Measurements from ENCODE around the gene PHKA2.

Gene PHKA2

DNA sequence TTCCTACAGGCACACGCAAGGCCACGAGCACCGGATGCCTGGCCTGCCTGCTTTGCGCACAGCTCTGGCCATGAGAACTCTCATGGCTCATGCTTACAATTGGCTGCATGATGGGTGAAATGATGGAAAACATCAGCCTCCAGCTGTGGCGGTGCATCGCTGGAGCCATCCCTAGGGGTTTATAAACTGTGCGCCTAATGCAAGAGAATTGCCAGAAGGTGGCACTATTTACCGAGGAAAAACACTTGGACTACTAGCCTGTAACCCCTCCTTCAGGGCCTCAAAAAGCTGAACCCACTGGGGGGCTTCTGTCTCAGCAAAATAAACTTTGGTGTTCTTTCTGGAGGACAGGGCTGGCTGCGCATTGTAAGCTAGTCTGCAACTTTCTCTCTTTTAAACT is 51.9 kb downstream of the PHKA2 start:
- DNase-seq (ENCODE audit: low read depth in 2 of 2) = no peak

DNA sequence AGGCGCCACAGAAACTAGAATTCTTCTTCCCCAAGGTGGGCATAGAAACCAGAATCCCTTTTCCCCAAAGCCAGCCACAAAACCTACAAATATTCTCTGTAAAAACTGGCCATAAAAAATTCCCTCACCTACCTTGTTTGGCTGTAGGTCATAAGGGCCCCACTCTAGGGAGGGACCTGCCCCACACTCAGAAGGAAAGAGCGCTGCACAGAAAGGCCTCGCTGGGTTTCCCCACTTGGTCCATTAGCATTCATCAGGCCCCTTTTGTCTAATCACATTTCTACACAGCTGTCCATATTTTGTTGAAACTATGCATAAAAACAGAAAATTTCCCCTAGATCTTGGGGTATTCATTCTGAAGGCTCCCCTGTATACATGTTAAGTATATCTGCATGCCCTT is 54.1 kb downstream of the PHKA2 start:
- DNase-seq (ENCODE audit: low read depth in 2 of 2) = no peak

DNA sequence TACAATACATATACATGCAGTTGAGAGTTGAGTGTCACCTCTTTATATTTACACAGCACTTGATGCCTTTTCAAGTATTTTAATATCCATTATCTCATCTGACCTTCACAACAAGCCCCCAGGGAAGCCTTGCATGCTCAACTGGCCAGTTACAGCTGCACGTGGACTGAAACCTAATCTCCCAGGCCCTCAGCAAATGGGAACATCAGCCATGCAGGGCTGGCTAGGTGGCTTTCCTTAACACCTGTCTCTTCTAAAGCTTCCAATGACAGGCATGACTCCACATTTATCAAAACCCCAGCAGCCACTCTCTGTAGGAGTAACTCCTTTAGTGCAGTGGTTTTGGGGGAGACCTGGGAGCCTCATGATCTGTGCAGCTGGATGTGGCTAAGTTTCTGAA is 56.4 kb downstream of the PHKA2 start:
- no peak for DNase-seq (ENCODE audit: low read depth in 2 of 2)

DNA sequence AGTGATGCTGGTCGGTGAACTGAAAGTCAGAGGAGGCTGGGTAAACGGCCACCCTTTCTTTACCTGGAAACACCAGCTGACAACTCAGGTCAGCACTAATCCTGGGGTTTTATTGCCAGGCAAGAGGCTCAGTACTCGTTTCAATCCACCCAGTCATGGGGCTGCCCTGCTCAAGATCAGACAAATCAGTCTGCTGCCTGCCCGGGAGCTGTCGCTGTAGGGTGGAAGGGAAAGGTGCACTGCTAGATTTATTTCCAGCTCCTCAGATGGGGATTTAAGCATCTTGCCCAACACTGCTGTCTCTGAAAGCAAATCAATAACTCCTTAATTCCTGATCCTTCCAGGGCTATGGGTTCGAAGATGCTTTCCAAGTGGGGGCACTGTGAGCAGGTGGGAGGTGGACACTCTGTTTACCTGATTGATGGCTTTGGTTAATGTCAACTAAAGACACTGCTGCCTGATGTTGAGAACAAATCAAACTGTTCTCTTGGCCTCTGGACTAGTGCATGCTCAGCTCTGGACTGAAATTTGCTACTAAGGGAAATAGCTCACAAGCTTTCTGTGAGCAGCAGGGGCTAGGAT is 59.3 kb downstream of the PHKA2 start:
- no peak for DNase-seq (ENCODE audit: low read depth in 2 of 2)

DNA sequence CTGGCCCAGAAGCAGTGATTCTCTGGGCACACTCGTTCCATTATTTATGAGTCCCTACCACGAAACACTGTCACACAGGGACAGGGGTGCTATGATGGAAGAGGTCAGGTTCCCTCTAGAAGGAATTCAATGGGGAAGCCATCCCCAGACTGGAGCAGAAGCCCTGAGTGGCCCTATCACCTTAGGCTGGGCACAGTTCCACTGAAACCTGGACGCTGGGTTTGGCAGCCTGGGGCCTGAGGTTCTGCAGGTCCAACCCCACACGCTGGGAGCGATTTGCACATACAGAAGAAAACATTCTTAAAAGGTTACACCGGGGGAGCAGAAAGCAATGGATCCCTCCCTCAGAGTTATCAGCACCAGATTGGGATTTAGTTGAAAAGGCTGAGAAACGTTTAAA is 63.3 kb downstream of the PHKA2 start:
- no peak for DNase-seq (ENCODE audit: low read depth in 2 of 2)

DNA sequence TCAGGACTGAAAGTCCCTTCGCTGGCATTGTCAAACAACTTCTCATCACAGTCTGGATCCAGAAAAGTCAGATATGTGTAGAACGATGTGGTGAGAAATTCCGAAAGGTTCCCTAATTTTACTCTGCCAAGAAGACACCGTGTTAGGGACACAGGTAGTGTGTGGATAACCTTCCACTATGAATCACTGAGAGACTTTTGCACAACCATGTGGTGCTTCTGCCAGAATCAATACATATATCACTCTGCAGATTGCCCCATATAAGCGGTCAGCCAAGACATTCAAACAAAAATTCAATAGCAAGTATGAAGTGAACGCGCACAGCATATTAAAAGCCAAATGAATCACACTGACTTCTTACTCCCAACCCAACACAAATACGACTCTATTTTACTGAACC is 63.8 kb downstream of the PHKA2 start:
- DNase-seq (ENCODE audit: low read depth in 2 of 2) = no peak

DNA sequence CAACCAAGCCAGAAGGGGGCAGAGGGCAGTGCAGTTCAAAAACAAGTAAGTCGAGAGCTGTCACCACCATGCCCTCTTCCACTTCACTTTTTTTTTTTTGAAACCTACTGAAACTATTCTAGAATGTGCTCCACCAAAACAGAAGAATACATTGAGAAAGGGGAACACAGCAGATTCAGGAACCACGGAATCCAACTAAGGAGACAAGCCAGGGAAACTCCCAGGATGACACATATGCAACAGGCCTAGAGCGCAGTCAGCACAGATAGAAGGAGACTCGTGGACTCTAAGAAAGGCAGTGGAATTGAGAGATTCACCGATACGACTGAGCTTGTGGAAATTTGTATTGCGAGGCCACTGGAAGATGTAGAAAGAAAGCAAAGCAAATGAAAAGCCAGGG is 66.1 kb downstream of the PHKA2 start:
- DNase-seq (ENCODE audit: low read depth in 2 of 2) = no peak

DNA sequence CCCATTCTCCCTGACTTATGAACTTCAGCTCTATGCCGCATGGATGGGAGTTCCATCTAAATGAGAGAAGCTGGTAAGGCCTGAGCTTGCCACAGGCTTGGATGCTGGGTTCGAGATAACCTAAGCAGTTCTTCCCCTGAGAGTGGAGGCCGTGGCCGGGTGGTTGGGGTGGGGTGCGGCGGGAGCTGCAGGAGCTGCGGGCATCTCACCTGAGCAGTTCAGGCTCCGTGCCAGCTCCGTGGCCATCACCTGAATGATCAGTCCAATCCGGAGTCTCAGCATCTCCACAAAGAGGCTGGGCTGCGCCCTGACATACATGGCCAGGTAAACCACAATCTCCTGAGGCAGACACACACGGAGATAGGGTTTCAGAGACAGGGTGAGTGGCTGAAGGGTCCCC is 77.6 kb downstream of the PHKA2 start:
- no peak for DNase-seq (ENCODE audit: low read depth in 2 of 2)

DNA sequence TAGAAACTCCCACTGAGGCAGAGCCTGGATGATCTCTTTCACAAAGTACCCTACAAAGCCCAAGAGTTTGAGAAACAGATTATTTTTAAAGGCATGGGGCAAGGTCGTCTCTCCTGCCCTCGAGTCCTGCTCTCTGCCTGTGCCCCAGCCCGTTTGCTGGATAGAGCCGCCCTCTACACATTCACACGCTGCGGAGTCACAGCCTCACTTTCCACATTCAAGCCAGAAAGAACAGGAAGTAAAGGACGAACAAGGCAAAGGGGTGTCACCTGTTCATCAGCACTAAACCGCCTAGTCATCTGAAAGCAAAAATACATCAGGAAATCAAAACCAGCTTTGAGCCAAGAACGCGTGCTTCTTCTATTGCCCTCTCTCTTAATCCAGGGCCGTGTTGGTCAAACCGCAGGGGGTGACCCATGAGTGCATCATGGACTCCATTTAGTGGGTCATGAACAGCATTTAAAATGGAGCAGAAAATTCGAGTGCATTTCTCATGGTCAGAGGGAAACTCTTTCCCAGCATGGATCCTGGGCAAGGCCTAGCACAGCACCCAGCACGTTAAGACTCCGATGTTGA is 83.4 kb downstream of the PHKA2 start:
- DNase-seq (ENCODE audit: low read depth in 2 of 2) = no peak

DNA sequence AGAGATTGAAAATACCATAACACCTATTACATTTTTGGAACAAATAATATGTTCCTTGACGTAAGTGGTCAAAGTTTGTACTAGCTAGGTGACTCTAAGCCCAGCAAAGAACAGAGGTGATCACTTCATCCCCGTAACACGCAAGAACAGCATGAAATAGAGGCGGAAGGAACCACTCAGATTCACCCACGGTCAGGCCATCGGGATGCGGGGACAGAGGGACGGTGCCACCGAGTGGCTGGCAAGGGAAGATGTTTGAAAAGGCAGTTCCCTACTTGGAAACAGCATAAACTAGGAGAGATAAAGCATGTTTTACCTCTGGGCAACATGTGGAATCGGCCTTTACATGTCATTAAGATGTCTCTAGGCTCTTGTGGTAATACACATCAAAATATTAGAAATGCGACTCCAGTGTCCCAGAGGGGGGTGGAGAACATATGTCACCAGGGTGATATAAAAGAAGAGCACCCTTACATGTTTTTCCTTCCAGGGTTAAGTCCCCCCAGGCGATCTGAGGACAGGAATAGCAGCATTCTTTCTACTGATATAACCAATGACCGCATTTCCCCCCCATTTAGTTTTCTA is 84.0 kb downstream of the PHKA2 start:
- DNase-seq (ENCODE audit: low read depth in 2 of 2) = no peak

DNA sequence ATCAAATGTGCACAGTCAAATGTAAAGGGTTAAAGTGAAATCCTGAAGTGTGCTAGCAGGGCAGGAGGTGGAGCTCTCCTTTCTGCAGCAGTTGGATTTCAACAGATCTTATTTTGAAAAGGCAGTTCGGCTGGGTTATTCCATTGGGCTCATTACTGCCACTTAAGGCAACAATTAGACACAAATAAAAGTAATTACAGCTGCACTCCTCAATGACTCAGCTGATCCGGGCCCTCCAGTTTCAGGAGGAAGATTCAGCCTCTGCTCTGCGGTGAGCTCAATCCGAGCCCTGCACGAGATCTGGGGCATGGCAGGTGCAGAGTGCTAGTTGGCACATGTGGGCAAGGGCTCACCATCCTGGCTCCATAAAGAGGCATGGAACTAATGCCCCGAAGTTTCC is 85.4 kb downstream of the PHKA2 start:
- no peak for DNase-seq (ENCODE audit: low read depth in 2 of 2)

DNA sequence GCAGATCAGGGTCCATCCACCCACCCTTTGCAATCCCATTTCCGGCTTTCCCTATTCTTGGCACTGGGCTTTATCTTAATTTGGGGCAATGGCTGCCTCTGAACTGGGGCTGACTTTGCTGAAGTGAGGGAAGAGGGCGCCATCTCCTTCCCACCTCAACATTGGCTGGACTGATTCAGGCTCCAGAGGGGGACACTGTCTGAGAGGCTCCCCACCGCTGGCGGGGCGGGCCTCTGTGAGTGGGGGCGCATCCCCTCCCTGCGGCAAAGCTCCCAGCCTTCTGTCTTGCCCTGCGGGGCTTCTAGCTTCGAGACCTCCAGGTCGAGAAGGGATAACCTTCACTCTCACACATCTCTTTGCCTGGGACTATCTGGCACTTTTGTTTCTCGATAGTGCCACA is 85.8 kb downstream of the PHKA2 start:
- DNase-seq (ENCODE audit: low read depth in 2 of 2) = no peak

DNA sequence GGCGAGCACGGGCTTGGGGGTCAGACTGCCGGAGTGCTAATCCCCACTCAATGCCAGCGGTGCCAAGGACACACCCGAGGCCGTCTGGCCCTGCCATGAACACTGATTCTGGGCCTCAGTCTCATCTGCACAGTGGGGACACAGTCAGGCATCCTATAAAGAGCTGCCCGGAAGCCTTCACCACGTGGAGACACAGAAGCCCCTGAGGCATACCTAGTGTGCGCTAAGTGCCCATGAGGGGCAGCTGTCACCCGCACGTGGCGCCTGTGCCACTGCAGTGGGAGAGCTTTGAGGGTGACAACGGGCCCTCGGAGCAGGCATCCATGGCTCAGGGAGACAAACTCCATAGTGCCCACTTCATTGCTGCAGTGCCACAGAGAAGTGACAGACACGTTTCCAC is 86.3 kb downstream of the PHKA2 start:
- DNase-seq (ENCODE audit: low read depth in 2 of 2) = no peak

DNA sequence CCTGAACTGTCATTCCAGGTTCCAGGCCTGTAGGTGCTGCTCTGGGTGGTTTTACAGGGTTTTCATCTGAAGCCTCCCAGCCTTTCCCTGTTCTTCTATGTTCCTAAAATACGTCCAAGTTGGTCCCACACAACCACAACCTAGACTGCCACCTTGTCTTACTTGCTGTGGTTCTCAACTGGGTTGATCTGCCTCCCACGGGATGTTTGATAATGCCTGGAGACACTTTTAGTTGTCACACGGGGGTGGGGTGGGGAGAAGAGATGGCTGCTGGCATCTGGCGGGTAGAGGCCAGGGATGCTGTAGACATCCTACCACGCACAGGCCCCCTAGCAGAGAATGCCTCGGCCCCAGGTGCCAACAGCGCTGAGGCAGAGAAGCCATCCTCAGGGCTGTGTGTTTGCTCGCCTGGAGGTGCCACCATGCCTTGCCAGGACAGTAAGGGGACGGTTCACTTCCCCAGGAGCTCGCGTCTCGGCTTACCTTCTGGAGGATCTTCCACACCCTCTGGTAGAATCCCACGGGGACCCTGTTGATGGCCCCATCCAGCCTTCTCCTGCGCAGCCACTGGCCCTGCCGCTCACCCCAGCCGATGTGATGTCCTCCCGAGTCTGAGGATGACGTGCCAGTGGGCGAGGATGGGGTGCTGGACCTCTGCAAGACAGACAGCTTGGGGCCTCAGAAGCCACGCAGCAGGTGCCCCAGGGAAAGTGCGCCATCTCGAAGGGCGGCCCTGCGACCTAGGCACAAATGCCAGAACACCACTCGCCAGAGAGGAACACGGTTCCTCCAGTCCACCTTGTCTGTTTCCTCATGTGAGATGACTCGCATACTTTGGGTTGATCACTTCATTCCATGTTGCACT is 87.0 kb downstream of the PHKA2 start:
- DNase-seq (ENCODE audit: low read depth in 2 of 2) = no peak

DNA sequence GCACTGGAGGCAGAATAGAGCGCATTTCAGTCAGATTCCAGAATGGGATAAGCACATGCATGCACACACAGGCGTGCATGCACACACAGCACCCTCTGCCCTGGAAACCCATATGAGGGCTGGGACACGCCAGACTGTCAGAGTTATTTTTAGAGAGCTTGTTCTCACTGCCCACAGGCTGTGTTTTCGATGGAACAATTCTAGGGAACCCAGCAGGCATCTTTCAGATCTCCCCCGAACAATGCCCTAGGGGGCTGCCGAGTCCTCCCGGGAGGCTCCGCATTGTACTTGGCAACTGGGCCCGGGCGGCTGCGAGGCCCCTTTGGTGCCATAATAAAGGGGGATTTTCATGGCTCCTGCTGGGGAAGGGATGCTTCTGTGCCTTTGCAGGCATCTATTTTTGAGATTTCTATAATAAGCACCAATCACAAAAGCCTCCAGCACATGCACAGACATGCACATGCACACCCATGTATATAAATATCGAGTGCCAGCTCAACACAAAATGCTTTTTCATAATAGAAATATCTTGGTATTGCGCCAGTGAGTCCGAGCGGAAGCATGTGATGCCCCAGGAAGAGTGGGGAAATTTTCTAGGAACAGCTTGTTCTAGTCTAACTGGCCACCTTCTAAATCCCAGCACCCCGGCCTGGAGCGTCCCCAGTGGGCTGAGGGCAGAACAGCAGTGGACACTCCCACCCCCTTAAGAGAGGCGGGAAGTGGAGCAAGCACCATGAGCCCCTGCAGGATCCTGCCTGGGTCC is 88.5 kb downstream of the PHKA2 start:
- no peak for DNase-seq (ENCODE audit: low read depth in 2 of 2)

DNA sequence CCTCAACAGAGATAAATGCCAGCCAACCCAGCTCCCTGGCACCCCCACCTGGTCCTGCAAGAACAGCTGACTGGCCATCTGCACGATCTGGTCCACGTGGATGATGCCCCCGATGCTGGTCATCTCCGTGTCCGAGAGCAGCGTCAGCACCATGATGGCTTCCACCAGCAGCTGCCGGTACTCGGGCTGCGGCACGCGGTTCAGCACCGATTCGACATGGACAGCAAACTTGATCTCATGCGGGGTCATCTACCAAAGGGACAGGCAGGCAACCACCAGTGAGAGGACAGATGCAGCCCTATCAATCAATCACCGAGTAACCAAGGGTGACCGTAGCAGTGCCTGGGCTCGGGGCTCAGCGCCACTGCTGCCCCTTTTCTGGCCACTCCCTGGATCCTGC is 89.8 kb downstream of the PHKA2 start:
- DNase-seq (ENCODE audit: low read depth in 2 of 2) = no peak

DNA sequence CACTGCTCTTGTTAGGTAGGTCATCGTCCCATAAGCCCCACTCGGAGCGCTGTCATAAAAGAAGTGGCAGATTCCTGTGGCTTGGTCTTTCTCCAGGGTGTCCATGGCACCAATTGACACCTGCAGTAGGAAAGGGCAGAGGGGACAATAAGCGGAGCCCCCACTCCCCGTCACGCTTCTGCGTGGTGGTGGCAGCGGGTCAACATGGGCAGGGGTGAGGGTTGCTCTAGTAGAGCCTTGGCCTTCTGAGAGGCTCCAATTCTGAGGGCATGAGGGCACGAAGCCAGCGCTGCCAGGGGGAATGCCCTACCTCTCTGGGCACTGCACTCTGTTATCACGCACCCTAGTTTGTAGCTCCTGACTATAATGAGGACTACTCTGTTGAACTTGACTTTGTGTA is 90.4 kb downstream of the PHKA2 start:
- DNase-seq (ENCODE audit: low read depth in 2 of 2) = no peak

DNA sequence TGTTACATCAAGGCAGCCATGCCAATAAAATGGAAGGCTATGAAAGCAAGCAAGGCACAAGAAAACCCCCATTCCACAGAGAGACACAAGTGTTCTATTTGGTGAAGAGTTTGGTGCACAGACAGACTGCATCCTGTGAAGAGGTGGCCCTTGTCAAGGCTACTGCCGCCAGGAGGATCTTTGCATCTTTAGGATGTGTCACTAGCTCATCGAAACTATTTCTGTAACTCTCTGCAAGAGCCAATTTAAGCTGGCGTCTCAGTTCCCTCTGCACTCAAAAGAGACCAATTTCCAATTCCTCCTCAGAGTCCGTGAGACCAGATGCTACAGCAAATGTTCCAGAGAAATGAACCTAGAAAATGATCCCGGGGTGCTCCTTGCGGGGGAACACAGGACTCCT is 91.0 kb downstream of the PHKA2 start:
- DNase-seq (ENCODE audit: low read depth in 2 of 2) = no peak

DNA sequence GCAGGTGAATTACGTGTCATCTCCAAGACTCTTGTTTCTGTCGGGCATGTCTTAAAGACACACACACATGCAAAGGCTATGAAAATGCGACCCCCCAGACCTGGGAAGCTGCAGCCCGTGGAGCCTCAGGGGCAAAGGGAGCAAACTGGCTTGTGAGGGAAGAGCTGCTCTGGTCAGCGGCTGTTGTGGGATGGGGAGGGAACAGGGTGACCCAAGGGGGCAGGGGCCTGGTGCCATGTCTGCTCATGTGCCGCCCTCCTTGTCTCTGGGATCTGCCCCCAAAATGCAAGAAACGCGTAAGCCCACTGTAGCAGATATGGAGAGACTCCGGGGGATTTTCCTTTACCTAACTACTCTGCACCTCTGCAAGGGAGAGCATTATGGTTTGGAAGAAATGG is 92.4 kb downstream of the PHKA2 start:
- no peak for DNase-seq (ENCODE audit: low read depth in 2 of 2)

DNA sequence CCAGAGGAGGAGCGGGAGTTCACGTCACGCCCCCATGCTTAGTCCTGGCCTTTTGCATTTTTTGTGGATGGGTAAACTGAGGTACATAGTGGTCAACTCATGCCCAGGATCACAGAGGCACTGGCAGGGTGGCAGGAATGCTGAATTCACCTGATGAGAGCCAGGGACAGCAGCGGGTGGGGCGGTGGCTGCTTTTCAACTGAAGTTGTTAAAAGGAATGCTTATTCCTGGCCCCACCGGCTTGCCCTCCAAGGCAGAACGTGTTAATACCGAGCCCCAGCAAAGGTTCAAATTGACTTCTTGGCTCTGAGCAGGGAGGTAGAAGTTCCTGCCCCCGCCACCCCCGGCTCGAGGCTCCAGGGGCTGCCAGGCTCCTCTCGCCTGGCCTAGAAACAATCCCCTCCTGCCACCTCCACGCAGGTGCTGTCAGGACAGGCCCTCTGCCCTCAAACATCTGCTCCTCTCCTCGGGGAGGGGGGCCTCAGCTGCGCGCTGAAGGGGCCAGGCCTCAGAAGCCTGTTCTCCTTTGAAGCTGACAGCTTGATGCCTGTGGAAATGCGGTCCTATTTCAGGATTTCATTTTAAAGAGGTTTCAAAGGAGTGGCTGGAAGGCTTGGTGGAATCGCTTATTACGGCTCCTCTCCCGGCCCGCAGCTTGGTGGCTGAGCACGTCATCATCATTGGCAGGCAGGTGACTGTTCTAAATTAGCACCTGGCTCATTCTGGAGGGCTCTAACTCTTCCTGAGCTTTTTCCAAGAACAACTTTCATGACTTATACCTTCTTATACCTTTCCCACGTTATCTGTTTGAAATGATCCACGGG is 93.0 kb downstream of the PHKA2 start:
- DNase-seq (ENCODE audit: low read depth in 2 of 2) = no peak

DNA sequence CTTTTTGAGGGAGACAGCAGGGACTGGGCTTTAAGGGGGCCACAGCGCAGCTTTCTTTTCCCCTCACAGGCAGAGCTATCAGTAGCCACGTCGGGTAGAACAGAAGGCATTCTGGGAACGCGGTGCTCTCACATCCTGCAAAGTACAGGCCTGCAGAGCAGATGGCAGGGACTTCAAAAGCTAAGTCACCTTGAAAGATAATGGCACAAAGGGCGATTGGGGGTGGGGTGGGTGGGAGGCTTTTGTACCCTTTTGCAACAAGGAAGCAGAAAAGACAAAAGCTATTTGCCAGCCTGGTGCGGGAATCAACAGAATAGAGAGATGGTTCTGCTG is 93.9 kb downstream of the PHKA2 start:
- DNase-seq (ENCODE audit: low read depth in 2 of 2) = no peak

Data from stimulated activated CD8-positive, alpha-beta memory T cell treated with anti-CD3 and anti-CD28 coated beads, Interleukin-2, amount 100 ng/mL, for 1 hour (primary cell).